Testis (tissue), 3 donors: ENCODE measurements around the gene CDK11B. TPM values are rescaled to one million over a fixed set of nuclear protein-coding genes. Genes with fewer than 3 reads are reported as not detected.

Source experiments
- DNase-seq: peaks from one replicate; pipeline ENCODE4 v3.0.0-alpha.2; 2019
- H3K27ac ChIP-seq, 2 donors: fragments of 200-600 bp; sonication (generic); one replicate each; pipeline ENCODE4 v1.5.1; 2019
- H3K27me3 ChIP-seq: fragments of 200-600 bp; sonication (generic); one replicate; pipeline ENCODE4 v1.5.1; 2019
- H3K36me3 ChIP-seq: fragments of 200-600 bp; sonication (generic); one replicate; pipeline ENCODE4 v1.5.1; 2017; ENCODE audit warnings: low read depth; ENCODE audit errors: missing control alignments
- H3K4me1 ChIP-seq: fragments of 200-600 bp; sonication (generic); one replicate; pipeline ENCODE4 v1.5.1; 2019
- H3K4me3 ChIP-seq, 2 donors: fragments of 200-600 bp; sonication (generic); one replicate each; pipeline ENCODE4 v1.5.1; 2017 to 2019
- H3K9me3 ChIP-seq: fragments of 200-600 bp; sonication (generic); one replicate; pipeline ENCODE4 v1.5.1; 2017
- POLR2A ChIP-seq: fragments of 450-650 bp; IDR thresholded peaks from one replicate; pipeline ENCODE4 v1.6.1; 2017; ENCODE audit warnings: antibody characterized with exemption, mild to moderate bottlenecking, moderate library complexity
- WGBS, 2 donors: methylation state at CpG; one replicate each; pipeline ENCODE4 v1.1.5; 2018; 5-methylcytosine and 5-hydroxymethylcytosine counted together
- intact Hi-C: fragments of 100-400 bp; cut with DNase I; formaldehyde crosslinking; loops from one replicate; pipeline ENCODE4 v1.15.1; 2023; ENCODE audit warnings: low total_unique reads
- polyA plus RNA-seq: library from polyadenylated mRNA; stranded (reverse); fragments of 350-450 nt; fragmentation: Illumina TruSeq; extraction: RNeasy Lipid Tissue Mini Kit (QIAGEN cat#74804); gene quantifications from one replicate; pipeline ENCODE4 v1.2.3, GENCODE V29; 2014; ENCODE audit warnings: low read depth, low replicate concordance; ENCODE audit not compliant: insufficient read depth
- total RNA-seq, 2 donors: library from RNA; depleted of rRNA; stranded (reverse); fragments of >200 nt; gene quantifications; one replicate each; pipeline ENCODE4 v1.2.3, GENCODE V29; 2016
- TF ChIP-seq, protein P1 (sequence below), 3 experiments: fragments of 450-650 bp in 2 of 3; fragments of 200-600 bp in 1 of 3; sonication (generic) in 1 of 3; IDR thresholded peaks; one replicate each; pipeline ENCODE4 v1.5.1; 2016 to 2019; ENCODE audit warnings: antibody characterized with exemption in 3 of 3, mild to moderate bottlenecking in 2 of 3, moderate library complexity in 1 of 3

The CDK11B gene
- total and polyA plus RNA-seq, 3 donors from 2014 or later: 48.1 to 57.7 (median 56.0) TPM

DNA sequence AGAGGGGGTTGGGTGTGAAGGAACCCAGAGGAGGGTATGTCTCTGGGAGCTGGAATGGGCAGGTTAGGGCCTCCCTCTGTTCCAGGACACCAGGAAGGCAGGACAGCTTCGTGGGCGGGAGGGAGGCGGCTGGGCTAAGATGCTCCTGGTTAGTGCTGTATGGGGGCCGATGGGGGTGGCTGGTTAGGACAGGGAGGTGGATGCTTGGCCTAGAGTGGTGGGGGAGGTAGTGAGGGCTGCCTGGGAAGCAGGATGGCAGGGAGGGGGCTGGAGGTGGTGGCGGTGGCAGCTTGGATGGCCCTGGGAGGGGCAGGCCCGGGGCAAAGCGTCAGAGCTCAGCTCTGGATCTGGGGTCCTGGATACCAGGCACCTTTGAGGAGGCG lies 33.0 kb downstream of the CDK11B start:
- no peaks in the 10 kb centered on the region for H3K4me1 ChIP-seq
- H3K27me3 ChIP-seq: no peaks in the 10 kb centered on the region
- no peak overlapping the region for H3K27ac ChIP-seq
- no peak for DNase-seq
- intact Hi-C loops: no loop called here
- 87 to 95% methylated on average over 8 of the region's 8 CpGs for WGBS, 2 donors
- TF ChIP-seq, protein P1, sequence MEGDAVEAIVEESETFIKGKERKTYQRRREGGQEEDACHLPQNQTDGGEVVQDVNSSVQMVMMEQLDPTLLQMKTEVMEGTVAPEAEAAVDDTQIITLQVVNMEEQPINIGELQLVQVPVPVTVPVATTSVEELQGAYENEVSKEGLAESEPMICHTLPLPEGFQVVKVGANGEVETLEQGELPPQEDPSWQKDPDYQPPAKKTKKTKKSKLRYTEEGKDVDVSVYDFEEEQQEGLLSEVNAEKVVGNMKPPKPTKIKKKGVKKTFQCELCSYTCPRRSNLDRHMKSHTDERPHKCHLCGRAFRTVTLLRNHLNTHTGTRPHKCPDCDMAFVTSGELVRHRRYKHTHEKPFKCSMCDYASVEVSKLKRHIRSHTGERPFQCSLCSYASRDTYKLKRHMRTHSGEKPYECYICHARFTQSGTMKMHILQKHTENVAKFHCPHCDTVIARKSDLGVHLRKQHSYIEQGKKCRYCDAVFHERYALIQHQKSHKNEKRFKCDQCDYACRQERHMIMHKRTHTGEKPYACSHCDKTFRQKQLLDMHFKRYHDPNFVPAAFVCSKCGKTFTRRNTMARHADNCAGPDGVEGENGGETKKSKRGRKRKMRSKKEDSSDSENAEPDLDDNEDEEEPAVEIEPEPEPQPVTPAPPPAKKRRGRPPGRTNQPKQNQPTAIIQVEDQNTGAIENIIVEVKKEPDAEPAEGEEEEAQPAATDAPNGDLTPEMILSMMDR (IDR thresholded peaks at IDR 0.05): no peak
- no peak for TF ChIP-seq POLR2A
- no peaks in the 10 kb centered on the region for H3K9me3 ChIP-seq
- H3K4me3 ChIP-seq: no peak overlapping the region
- no peaks in the 10 kb centered on the region for H3K36me3 ChIP-seq

DNA sequence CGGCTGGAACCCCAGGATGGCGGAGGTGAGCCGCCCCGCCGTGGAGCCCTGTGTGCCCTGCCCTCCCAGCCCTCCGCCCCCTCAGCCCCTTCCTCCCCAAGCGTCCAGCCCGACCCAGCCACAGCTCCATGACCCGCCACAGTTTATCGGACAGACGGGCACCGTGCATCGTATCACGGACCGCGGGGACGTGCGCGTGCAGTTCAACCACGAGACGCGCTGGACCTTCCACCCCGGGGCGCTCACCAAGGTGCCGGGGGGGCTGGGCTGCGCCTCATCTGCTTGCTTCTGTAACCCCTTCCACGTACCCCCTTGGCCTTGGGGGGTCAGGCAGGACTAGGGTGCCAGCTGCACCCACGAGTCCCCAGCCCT lies 33.4 kb downstream of the CDK11B start:
- H3K27me3 ChIP-seq: no peaks in the 10 kb centered on the region
- H3K4me1 ChIP-seq: no peaks in the 10 kb centered on the region
- TF ChIP-seq, protein P1 (IDR thresholded peaks at IDR 0.05): no peak
- TF ChIP-seq POLR2A: no peak
- intact Hi-C loops: no loop called here
- H3K36me3 ChIP-seq: no peaks in the 10 kb centered on the region
- no peaks in the 10 kb centered on the region for H3K9me3 ChIP-seq
- no peak overlapping the region for H3K4me3 ChIP-seq
- DNase-seq: no peak
- no peak overlapping the region for H3K27ac ChIP-seq
- WGBS, 2 donors: 92 to 93% methylated on average over 20 to 26 of the region's 28 CpGs

GRCh38 chr1:1624443-1625403 lies 34.1 kb downstream of the CDK11B start:
- no peaks in the 10 kb centered on the region for H3K4me1 ChIP-seq
- no peaks in the 10 kb centered on the region for H3K36me3 ChIP-seq
- H3K9me3 ChIP-seq: no peaks in the 10 kb centered on the region
- no peak overlapping the region for H3K4me3 ChIP-seq
- no peaks in the 10 kb centered on the region for H3K27me3 ChIP-seq
- H3K27ac ChIP-seq: no peak overlapping the region
- DNase-seq: no peak
- intact Hi-C loops: no loop called here
- 79 to 89% methylated on average over 11 to 38 of the region's 38 CpGs for WGBS, 2 donors
- no peak for TF ChIP-seq POLR2A
- TF ChIP-seq, protein P1 (IDR thresholded peaks at IDR 0.05): no peak

DNA sequence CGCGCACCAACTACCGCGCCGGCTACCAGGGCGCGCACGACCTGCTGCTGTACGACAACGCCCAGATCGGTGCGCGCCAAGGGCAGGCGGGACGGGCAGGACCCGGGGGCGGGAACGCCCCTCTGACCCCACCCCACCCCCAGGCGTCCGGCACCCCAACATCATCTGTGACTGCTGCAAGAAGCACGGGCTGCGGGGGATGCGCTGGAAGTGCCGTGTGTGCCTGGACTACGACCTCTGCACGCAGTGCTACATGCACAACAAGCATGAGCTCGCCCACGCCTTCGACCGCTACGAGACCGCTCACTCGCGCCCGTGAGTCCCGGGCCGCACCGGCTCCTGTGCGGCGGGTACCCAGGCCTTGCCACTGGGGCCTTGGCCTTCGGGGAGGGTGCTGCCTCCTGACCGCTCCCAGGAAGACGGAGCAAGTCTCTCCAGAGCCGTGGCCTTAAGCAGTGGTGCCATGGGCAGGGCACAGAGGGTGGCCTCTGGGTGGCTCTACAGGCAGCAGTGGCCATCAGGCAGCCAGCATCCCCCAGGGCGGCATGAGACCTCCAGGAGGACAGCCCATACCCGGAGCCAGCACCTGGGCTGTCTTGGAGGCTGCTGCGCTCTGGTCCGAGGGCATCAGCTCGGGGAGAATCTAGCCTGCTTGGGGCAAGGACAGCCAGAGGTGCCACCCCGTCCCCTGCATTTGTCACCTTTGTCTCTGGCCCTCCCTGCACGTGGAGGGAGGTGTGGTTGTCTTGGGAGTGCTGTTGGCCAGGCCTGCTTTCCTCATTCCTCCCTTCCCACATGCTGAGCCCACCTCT lies 35.0 kb downstream of the CDK11B start:
- Histone ChIP-seq H3K27ac (no peak overlapping the region), H3K36me3 (no peaks in the 10 kb centered on the region), H3K9me3 (no peaks in the 10 kb centered on the region), H3K27me3 (no peaks in the 10 kb centered on the region), H3K4me3 (no peak overlapping the region), H3K4me1 (no peaks in the 10 kb centered on the region)
- 93% methylated on average over 30 to 51 of the region's 51 CpGs for WGBS, 2 donors
- DNase-seq: no peak
- TF ChIP-seq, protein P1 (IDR thresholded peaks at IDR 0.05): no peak
- no peak for TF ChIP-seq POLR2A
- intact Hi-C loops: no loop called here
